ENCODE results near the gene ATP8A2. TPM values are rescaled to one million over a fixed set of nuclear protein-coding genes. Genes with fewer than 3 reads are reported as not detected.

Gene ATP8A2
- total and polyA plus RNA-seq, 2 of the 4 experiments (the other 2 are of a cell fraction) = 0.02 to 0.18 TPM

DNA sequence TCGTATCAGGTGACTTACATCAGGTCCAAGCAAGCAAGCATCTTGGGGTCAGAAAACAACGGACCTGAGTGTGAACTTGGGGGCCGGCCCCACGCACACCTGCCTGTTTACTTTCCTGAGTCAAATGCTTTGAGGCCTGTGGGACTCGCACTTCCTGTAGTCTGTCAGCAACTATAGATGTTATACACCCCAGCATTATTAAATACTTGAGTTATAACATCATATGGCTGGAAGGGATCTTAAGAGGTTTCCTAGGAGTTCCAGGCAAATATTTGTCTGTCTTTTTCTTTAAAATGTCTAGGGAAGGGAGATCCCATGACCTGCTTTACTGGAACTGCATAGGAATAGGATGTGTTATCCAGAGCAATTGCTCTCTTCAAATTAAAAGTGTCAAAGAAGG lies 399.4 kb downstream of the ATP8A2 start:
- no peak overlapping the region for H3K18ac ChIP-seq (ENCODE audit: low read depth, low read length)
- no TSS peak for BruUV-seq (replicated peaks)
- in situ Hi-C loops (cut with MboI; ENCODE audit: low sequenced_read_pairs) = no loop called here
- no peak for DNase-seq
- POLR2A ChIA-PET (ENCODE audit: unreplicated experiment) = no interaction called here
- no peak overlapping the region for H3K9ac ChIP-seq (ENCODE audit: low read depth, low read length)
- no peak for TF ChIP-seq RFX5 (IDR thresholded peaks at IDR 0.05; ENCODE audit: low read depth, low read length)
- no peak for TF ChIP-seq BHLHE40 (IDR thresholded peaks at IDR 0.05; ENCODE audit: low read depth, low read length)
- no peak for TF ChIP-seq MAZ (IDR thresholded peaks at IDR 0.05; ENCODE audit: borderline replicate concordance, low read depth, low read length)
- TF ChIP-seq, protein P1, sequence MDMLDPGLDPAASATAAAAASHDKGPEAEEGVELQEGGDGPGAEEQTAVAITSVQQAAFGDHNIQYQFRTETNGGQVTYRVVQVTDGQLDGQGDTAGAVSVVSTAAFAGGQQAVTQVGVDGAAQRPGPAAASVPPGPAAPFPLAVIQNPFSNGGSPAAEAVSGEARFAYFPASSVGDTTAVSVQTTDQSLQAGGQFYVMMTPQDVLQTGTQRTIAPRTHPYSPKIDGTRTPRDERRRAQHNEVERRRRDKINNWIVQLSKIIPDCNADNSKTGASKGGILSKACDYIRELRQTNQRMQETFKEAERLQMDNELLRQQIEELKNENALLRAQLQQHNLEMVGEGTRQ (IDR thresholded peaks at IDR 0.05; ENCODE audit: low read depth, low read length) = no peak
- TF ChIP-seq SMC3 (IDR thresholded peaks at IDR 0.05; ENCODE audit: low read depth, low read length) = no peak
- no peak for TF ChIP-seq RCOR1 (IDR thresholded peaks at IDR 0.05; ENCODE audit: insufficient replicate concordance, low read length)
- TF ChIP-seq MXI1 (IDR thresholded peaks at IDR 0.05; ENCODE audit: borderline replicate concordance, low read depth, low read length) = no peak
- TF ChIP-seq CHD1 (IDR thresholded peaks at IDR 0.05; ENCODE audit: low read depth, low read length) = no peak
- no peak for TF ChIP-seq RAD21 (IDR thresholded peaks at IDR 0.05; ENCODE audit: low read length)
- no peak for TF ChIP-seq NFE2L2 (IDR thresholded peaks at IDR 0.05; ENCODE audit: low read depth, low read length)
- TF ChIP-seq CEBPB (IDR thresholded peaks at IDR 0.05; ENCODE audit: low read depth, low read length) = no peak
- TF ChIP-seq, protein P2, sequence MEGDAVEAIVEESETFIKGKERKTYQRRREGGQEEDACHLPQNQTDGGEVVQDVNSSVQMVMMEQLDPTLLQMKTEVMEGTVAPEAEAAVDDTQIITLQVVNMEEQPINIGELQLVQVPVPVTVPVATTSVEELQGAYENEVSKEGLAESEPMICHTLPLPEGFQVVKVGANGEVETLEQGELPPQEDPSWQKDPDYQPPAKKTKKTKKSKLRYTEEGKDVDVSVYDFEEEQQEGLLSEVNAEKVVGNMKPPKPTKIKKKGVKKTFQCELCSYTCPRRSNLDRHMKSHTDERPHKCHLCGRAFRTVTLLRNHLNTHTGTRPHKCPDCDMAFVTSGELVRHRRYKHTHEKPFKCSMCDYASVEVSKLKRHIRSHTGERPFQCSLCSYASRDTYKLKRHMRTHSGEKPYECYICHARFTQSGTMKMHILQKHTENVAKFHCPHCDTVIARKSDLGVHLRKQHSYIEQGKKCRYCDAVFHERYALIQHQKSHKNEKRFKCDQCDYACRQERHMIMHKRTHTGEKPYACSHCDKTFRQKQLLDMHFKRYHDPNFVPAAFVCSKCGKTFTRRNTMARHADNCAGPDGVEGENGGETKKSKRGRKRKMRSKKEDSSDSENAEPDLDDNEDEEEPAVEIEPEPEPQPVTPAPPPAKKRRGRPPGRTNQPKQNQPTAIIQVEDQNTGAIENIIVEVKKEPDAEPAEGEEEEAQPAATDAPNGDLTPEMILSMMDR (conservative IDR thresholded peaks at IDR 0.05; ENCODE audit: low read depth, low read length) = no peak
- no peak for TF ChIP-seq MAFK (IDR thresholded peaks at IDR 0.05; ENCODE audit: low read depth, low read length)
- TF ChIP-seq POLR2A (IDR thresholded peaks at IDR 0.05; ENCODE audit: low read depth, low read length) = no peak
- no peak for TF ChIP-seq FOS (IDR thresholded peaks at IDR 0.05; ENCODE audit: low read depth, low read length)
- TF ChIP-seq ELK1 (IDR thresholded peaks at IDR 0.05; ENCODE audit: borderline replicate concordance, low read depth, low read length) = no peak
- no peak overlapping the region for H4K8ac ChIP-seq (ENCODE audit: low read depth in 2 of 2, low read length in 2 of 2)
- no peak overlapping the region for H2BK120ac ChIP-seq (ENCODE audit: low read depth, low read length)
- CTCF ChIA-PET = no interaction called here
- no peak for ATAC-seq (ENCODE audit: low read depth)
- H3K4me3 ChIP-seq (ENCODE audit: insufficient read depth, low read depth, low read length) = no peak overlapping the region
- no peaks in the 10 kb centered on the region for H3K36me3 ChIP-seq (ENCODE audit: control insufficient read depth, insufficient read depth, low read length)
- H2BK15ac ChIP-seq (ENCODE audit: low read depth, low read length) = no peak overlapping the region
- H3K56ac ChIP-seq (ENCODE audit: extremely low read depth, insufficient read depth, low read length) = no peak overlapping the region
- no peak overlapping the region for H4K91ac ChIP-seq (ENCODE audit: insufficient read depth, low read depth, low read length)
- no peak overlapping the region for H3K27ac ChIP-seq (ENCODE audit: insufficient read depth, low read length)
- dilution Hi-C loops (cut with HindIII; ENCODE audit: low sequenced_read_pairs, unreplicated experiment) = no loop called here
- H4K20me1 ChIP-seq (ENCODE audit: insufficient read depth, low read length) = no peaks in the 10 kb centered on the region
- no peaks in the 10 kb centered on the region; the same call in 1 of the 2 replicates for H3K9me3 ChIP-seq (ENCODE audit: control insufficient read depth, insufficient read depth, low read length)
- H3K9me1 ChIP-seq (ENCODE audit: insufficient read depth, low read length) = no peaks in the 10 kb centered on the region
- H3K79me1 ChIP-seq (ENCODE audit: low read depth in 1 of 2, low read length in 2 of 2) = no peaks in the 10 kb centered on the region
- no peak overlapping the region for H3K4ac ChIP-seq (ENCODE audit: low read depth, low read length)
- no peak overlapping the region for H3K4me2 ChIP-seq (ENCODE audit: low read depth, low read length)
- no peak overlapping the region for H2BK20ac ChIP-seq (ENCODE audit: low read depth, low read length)
- H2AK9ac ChIP-seq (replicated peaks; ENCODE audit: low read depth, low read length, poor library complexity) = no peak overlapping the region
- no peak overlapping the region for H4K5ac ChIP-seq (ENCODE audit: low read depth, low read length)
- no peaks in the 10 kb centered on the region for H3K4me1 ChIP-seq (ENCODE audit: control insufficient read depth, insufficient read depth, low read length)
- WGBS, 2 experiments (ENCODE audit: extremely low coverage in 2 of 2, insufficient read length in 1 of 2) = no CpG with 5 or more reads among the region's 5 CpGs
- intact Hi-C loops (cut with micrococcal nuclease) = no loop called here
- H3K27me3 ChIP-seq (ENCODE audit: control insufficient read depth, insufficient read depth, low read length) = no peaks in the 10 kb centered on the region
- H2AFZ ChIP-seq (replicated peaks; ENCODE audit: low read length, poor library complexity) = no peak overlapping the region
- no peak overlapping the region for H3K14ac ChIP-seq (replicated peaks; ENCODE audit: low read depth, low read length)
- H2AK5ac ChIP-seq (ENCODE audit: low read depth, low read length) = no peak overlapping the region
- no peak overlapping the region for H3K23ac ChIP-seq (ENCODE audit: low read depth, low read length)
- no peak overlapping the region for H2BK5ac ChIP-seq (ENCODE audit: low read depth, low read length, poor library complexity, severe bottlenecking)
